B cell (primary cell): ENCODE data around the gene HHAT.

Source experiments
- EZH2 ChIP-seq: IDR thresholded peaks from 2 replicates; pipeline ENCODE4 v1.6.1; 2012; ENCODE audit warnings: borderline replicate concordance, low read depth, mild to moderate bottlenecking, moderate library complexity, low read length; ENCODE audit not compliant: insufficient read depth, poor library complexity, severe bottlenecking
- TF ChIP-seq, protein P1 (sequence below): fragments of 200-600 bp; IDR thresholded peaks from one replicate; pipeline ENCODE4 v1.8.0; 2022; ENCODE audit warnings: antibody characterized with exemption, mild to moderate bottlenecking

DNA sequence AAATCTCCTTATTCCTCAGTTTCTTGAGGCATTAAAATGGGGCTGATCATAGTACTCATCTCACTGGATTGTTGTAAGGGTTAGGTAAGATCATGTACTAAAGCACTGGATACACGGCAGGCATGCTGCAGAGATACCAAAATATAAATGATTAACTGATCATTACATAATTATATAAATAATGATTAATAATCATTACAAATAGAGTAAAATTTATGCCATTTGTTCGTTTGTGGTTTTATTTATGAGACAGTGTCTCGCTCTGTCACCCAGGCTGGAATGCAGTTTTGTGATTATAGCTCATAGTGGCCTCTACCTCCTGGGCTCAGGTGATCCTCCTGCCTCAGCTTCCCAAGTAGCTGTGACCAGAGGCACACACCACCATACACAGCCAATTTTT lies 140.7 kb downstream of the HHAT start:
- TF ChIP-seq, protein P1, sequence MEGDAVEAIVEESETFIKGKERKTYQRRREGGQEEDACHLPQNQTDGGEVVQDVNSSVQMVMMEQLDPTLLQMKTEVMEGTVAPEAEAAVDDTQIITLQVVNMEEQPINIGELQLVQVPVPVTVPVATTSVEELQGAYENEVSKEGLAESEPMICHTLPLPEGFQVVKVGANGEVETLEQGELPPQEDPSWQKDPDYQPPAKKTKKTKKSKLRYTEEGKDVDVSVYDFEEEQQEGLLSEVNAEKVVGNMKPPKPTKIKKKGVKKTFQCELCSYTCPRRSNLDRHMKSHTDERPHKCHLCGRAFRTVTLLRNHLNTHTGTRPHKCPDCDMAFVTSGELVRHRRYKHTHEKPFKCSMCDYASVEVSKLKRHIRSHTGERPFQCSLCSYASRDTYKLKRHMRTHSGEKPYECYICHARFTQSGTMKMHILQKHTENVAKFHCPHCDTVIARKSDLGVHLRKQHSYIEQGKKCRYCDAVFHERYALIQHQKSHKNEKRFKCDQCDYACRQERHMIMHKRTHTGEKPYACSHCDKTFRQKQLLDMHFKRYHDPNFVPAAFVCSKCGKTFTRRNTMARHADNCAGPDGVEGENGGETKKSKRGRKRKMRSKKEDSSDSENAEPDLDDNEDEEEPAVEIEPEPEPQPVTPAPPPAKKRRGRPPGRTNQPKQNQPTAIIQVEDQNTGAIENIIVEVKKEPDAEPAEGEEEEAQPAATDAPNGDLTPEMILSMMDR: no peak
- no peak for TF ChIP-seq EZH2
